Progenitor cell of endocrine pancreas (in vitro differentiated cells): ENCODE measurements around the gene CNGA3. TPM values are rescaled to one million over a fixed set of nuclear protein-coding genes. Genes with fewer than 3 reads are reported as not detected.

ENCODE experiments used
- DNase-seq: peaks from one replicate; pipeline ENCODE4 v3.0.0; 2021; ENCODE audit warnings: low spot score; ENCODE audit not compliant: unreplicated experiment
- H3K27ac Mint-ChIP-seq: 2 replicates; pipeline ENCODE4 v1.8.0; 2021; ENCODE audit warnings: mild to moderate bottlenecking, moderate library complexity, mixed read lengths
- H3K27me3 Mint-ChIP-seq: 2 replicates; pipeline ENCODE4 v1.8.0; 2021; ENCODE audit warnings: mixed read lengths
- H3K36me3 Mint-ChIP-seq: 2 replicates; pipeline ENCODE4 v1.8.0; 2022; ENCODE audit warnings: mixed read lengths; ENCODE audit not compliant: insufficient read depth
- H3K4me1 Mint-ChIP-seq: 2 replicates; pipeline ENCODE4 v1.8.0; 2021; ENCODE audit warnings: low read depth, mixed read lengths
- H3K4me3 Mint-ChIP-seq: 2 replicates; pipeline ENCODE4 v1.8.0; 2021; ENCODE audit warnings: low read depth, mild to moderate bottlenecking, moderate library complexity, mixed read lengths
- H3K9me3 Mint-ChIP-seq: 2 replicates; pipeline ENCODE4 v1.8.0; 2021; ENCODE audit warnings: low read depth, mixed read lengths
- total RNA-seq: library from RNA; stranded (reverse); gene quantifications from 2 replicates; pipeline ENCODE4 v1.2.1, GENCODE V29; 2021
- TF ChIP-seq, protein P1 (sequence below): fragments of 200-600 bp; sonication (generic); IDR thresholded peaks from one replicate; pipeline ENCODE4 v1.5.0; 2021; ENCODE audit warnings: antibody characterized with exemption, mild to moderate bottlenecking; ENCODE audit not compliant: unreplicated experiment

Gene CNGA3
- total RNA-seq, 1 donor from 2014 or later: 5.3 TPM

DNA sequence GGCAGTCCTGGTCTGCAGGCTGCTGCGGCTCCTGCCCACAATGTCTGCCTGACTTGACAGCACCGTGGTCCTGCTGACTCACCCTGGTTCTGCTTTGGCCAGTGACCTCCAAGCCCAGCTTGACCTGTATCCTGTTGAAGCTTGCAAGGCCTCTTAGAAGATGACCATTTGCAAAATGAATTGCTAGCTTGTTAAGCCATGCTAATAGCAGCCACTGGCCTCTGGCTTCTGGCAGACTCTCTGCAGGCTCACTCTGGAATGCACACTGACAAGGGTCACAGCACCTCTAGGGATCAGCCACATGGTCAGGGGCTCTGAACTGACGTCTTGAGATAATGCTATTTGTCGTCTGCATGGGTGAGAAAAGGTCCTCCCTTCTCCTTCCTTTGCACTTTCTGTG lies 25.9 kb downstream of the CNGA3 start:
- Mint-ChIP-seq H3K4me3 (no peak overlapping the region), H3K36me3 (no peaks in the 10 kb centered on the region), H3K27ac (no peak overlapping the region), H3K27me3 (no peaks in the 10 kb centered on the region), H3K4me1 (peaks cover 35% of the 10 kb centered on the region), H3K9me3 (peaks cover 10% of the 10 kb centered on the region)
- TF ChIP-seq, protein P1, sequence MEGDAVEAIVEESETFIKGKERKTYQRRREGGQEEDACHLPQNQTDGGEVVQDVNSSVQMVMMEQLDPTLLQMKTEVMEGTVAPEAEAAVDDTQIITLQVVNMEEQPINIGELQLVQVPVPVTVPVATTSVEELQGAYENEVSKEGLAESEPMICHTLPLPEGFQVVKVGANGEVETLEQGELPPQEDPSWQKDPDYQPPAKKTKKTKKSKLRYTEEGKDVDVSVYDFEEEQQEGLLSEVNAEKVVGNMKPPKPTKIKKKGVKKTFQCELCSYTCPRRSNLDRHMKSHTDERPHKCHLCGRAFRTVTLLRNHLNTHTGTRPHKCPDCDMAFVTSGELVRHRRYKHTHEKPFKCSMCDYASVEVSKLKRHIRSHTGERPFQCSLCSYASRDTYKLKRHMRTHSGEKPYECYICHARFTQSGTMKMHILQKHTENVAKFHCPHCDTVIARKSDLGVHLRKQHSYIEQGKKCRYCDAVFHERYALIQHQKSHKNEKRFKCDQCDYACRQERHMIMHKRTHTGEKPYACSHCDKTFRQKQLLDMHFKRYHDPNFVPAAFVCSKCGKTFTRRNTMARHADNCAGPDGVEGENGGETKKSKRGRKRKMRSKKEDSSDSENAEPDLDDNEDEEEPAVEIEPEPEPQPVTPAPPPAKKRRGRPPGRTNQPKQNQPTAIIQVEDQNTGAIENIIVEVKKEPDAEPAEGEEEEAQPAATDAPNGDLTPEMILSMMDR: no peak
- no peak for DNase-seq

DNA sequence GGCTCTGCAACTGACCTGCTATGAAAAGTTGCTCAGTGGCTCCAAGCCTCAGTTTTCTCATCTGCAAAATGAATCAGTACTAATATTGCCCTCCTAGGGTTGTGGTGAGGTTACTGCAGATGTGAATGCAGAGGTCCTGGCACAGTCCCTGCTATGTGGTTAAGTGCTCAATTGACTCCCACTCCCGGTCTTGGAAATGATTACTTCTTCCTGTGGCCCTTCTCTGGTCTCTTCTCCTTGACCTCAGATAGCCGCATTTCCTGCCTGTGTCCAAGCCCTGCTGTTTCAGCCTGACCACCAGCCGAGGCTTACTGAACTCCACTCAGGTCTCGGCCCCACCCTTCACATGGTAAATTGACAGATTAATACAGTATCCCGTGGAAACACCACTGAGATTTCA lies 26.3 kb downstream of the CNGA3 start:
- Mint-ChIP-seq H3K4me3 (no peak overlapping the region), H3K9me3 (peaks cover 8% of the 10 kb centered on the region), H3K36me3 (no peaks in the 10 kb centered on the region), H3K27me3 (peaks cover under 1% of the 10 kb centered on the region), H3K4me1 (peaks cover 37% of the 10 kb centered on the region), H3K27ac (no peak overlapping the region)
- TF ChIP-seq, protein P1: no peak
- no peak for DNase-seq

DNA sequence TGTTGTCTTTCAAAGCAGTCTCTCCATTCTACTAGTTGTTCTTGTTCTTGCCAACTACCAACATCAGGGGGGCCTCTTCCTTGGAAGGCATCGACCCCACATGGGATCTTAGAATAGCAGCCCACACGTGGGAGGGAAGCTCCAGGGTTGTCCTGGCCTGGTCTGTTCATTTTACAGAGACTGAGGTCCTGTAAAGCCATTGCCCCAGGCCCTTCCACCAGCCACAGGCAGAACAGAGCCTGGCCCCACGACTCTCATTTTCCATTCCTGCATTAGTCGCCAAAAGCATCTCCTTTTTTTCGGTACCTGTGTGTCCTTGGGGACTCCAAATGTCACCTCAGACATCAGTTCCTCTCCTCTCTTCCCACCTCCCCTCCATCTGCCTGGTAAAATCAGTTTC lies 28.0 kb downstream of the CNGA3 start:
- no peaks in the 10 kb centered on the region for H3K36me3 Mint-ChIP-seq
- TF ChIP-seq, protein P1: no peak
- H3K27me3 Mint-ChIP-seq: peaks cover 5% of the 10 kb centered on the region
- H3K4me3 Mint-ChIP-seq: no peak overlapping the region
- peaks cover 45% of the 10 kb centered on the region for H3K4me1 Mint-ChIP-seq
- H3K27ac Mint-ChIP-seq: peak overlapping the region; percentile 35
- no peaks in the 10 kb centered on the region for H3K9me3 Mint-ChIP-seq
- no peak for DNase-seq

DNA sequence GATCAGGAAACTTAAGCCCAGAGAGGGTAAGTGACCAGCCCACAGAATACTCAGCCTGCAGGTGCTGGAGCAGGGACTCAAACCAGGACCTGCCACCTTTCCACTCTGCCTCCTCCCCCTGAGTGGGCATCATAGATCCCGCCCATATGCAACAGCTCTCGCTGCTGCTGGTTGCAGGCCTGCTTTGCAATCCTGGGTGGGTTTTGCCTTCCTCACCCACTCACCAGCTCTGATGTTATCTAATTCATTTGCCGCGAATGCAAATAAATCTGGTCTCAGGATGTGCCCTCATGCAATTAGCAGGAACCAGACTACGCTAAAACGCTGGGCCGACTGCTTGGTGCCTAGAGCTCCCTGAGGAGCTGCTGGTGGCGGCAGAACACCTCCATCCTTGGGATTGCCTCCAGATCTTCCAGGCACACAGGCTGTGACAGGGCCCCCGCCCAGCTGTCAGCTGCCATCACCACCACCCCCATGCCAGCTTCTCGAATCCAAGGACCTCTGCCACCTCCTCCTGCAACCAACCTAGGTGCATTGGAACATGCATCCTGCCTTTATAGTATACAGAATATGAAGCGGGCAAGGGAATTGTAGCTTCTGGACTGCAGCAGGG lies 28.8 kb downstream of the CNGA3 start:
- TF ChIP-seq, protein P1: no peak
- no peak overlapping the region for H3K4me3 Mint-ChIP-seq
- H3K36me3 Mint-ChIP-seq: no peaks in the 10 kb centered on the region
- DNase-seq: no peak
- no peak overlapping the region for H3K27ac Mint-ChIP-seq
- peaks cover 45% of the 10 kb centered on the region for H3K4me1 Mint-ChIP-seq
- no peaks in the 10 kb centered on the region for H3K9me3 Mint-ChIP-seq
- peaks cover 5% of the 10 kb centered on the region for H3K27me3 Mint-ChIP-seq

DNA sequence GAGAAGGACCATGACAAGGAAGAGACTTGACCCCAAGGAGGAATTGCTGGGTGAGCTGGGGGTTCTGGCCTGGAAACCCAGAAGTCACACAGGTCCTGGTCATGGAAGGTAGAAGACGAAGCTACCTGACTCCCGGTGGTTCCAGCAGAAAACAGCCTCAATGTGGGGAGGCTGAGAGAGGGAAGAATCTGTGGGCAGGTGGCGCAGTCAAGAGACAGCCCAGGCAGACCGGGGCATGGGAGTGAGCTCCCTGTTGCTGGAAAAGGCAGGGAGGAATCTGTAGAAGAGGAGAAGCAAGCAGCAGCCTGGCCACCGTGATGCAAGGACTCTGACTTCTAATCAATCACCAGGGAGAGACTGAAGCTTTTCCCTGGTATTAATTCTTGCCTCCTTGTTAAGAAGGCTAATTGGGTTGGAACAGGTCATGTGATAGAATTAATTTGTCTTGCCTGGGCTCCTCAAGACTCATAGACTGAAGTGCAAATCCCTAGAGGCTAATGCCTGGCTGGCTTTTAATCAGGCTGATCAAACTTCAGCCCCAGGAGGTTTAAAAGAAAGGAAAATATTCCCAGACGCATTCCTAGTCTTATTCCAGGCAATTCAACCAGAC lies 30.1 kb downstream of the CNGA3 start:
- Mint-ChIP-seq H3K4me3 (no peak overlapping the region), H3K27me3 (peaks cover 5% of the 10 kb centered on the region), H3K9me3 (no peaks in the 10 kb centered on the region), H3K4me1 (peaks cover 45% of the 10 kb centered on the region), H3K36me3 (no peaks in the 10 kb centered on the region), H3K27ac (no peak overlapping the region)
- TF ChIP-seq, protein P1: no peak
- DNase-seq: no peak
